Endodermal cell (in vitro differentiated cells): ENCODE data around the gene SLC25A19. TPM values are rescaled to one million over a fixed set of nuclear protein-coding genes. Genes with fewer than 3 reads are reported as not detected.
A peak's percentile ranks its signal among the peaks of the same experiment; 100 is the strongest.

Source experiments
- DNase-seq: peaks from one replicate; pipeline ENCODE4 v3.0.0-alpha.2; 2017
- H3K27ac ChIP-seq: 2 replicates; pipeline ENCODE4 v1.5.1; 2013; ENCODE audit warnings: mild to moderate bottlenecking, low read depth, low read length, moderate library complexity
- H3K27me3 ChIP-seq: 2 replicates; pipeline ENCODE4 v1.6.1; 2013; ENCODE audit warnings: mild to moderate bottlenecking, low read length, moderate library complexity; ENCODE audit not compliant: insufficient read depth, control insufficient read depth, poor library complexity, severe bottlenecking
- H3K36me3 ChIP-seq: 2 replicates; pipeline ENCODE4 v1.7.0; 2013; ENCODE audit warnings: mild to moderate bottlenecking, low read length, moderate library complexity; ENCODE audit not compliant: control insufficient read depth, insufficient read depth
- H3K4me1 ChIP-seq: one replicate; pipeline ENCODE4 v1.7.0; 2013; ENCODE audit warnings: low read length; ENCODE audit not compliant: control insufficient read depth, insufficient read depth
- H3K4me3 ChIP-seq: 2 replicates; pipeline ENCODE4 v1.5.1; 2013; ENCODE audit warnings: mild to moderate bottlenecking, low read length, moderate library complexity
- H3K9ac ChIP-seq: 2 replicates; pipeline ENCODE4 v1.6.1; 2013; ENCODE audit warnings: mild to moderate bottlenecking, low read length, moderate library complexity; ENCODE audit not compliant: poor library complexity, severe bottlenecking; ENCODE audit errors: extremely low read depth
- H3K9me3 ChIP-seq: 2 replicates; pipeline ENCODE4 v1.6.1; 2013; ENCODE audit warnings: mild to moderate bottlenecking, low read length, moderate library complexity; ENCODE audit not compliant: control insufficient read depth
- H3K27ac Mint-ChIP-seq: 2 replicates; pipeline ENCODE4 v1.8.0; 2020; ENCODE audit warnings: mixed read lengths
- H3K27me3 Mint-ChIP-seq: 2 replicates; pipeline ENCODE4 v1.8.0; 2021; ENCODE audit warnings: mild to moderate bottlenecking, mixed read lengths; ENCODE audit not compliant: insufficient read depth
- H3K36me3 Mint-ChIP-seq: 2 replicates; pipeline ENCODE4 v1.8.0; 2020; ENCODE audit warnings: low read depth, mixed read lengths
- H3K4me1 Mint-ChIP-seq: 2 replicates; pipeline ENCODE4 v1.8.0; 2020; ENCODE audit warnings: mixed read lengths
- H3K4me3 Mint-ChIP-seq: 2 replicates; pipeline ENCODE4 v1.8.0; 2020; ENCODE audit warnings: mild to moderate bottlenecking, moderate library complexity, mixed read lengths
- H3K9me3 Mint-ChIP-seq: 2 replicates; pipeline ENCODE4 v1.8.0; 2020; ENCODE audit warnings: mild to moderate bottlenecking, mixed read lengths
- WGBS, 2 experiments: methylation state at CpG; one replicate each; pipeline versions ENCODE4 v1.1.5 to v1.1.7; 2013; ENCODE audit warnings: missing lambda C conversion rate in 2 of 2, mixed read lengths in 1 of 2; ENCODE audit not compliant: insufficient coverage in 1 of 2, insufficient read length in 1 of 2; 5-methylcytosine and 5-hydroxymethylcytosine counted together
- total RNA-seq, 2 donors: library from RNA; stranded (reverse); fragmentation: NEBNext Ultra II Directional in 1 of 2; extraction: Animal tissue kit (Norgen Biotek cat#: 25700) in 1 of 2; gene quantifications; 2 replicates in 1 of 2; 3 replicates in 1 of 2; pipeline ENCODE4 v1.2.1, GENCODE V29; 2021
- TF ChIP-seq, protein P1 (sequence below): fragments of 200-600 bp; sonication (generic); conservative IDR thresholded peaks from 2 replicates; pipeline ENCODE4 v1.5.0; 2021; ENCODE audit warnings: antibody characterized with exemption, mild to moderate bottlenecking

The SLC25A19 gene
- total RNA-seq, 2 donors from 2014 or later: 10.6 to 10.7 TPM

DNA sequence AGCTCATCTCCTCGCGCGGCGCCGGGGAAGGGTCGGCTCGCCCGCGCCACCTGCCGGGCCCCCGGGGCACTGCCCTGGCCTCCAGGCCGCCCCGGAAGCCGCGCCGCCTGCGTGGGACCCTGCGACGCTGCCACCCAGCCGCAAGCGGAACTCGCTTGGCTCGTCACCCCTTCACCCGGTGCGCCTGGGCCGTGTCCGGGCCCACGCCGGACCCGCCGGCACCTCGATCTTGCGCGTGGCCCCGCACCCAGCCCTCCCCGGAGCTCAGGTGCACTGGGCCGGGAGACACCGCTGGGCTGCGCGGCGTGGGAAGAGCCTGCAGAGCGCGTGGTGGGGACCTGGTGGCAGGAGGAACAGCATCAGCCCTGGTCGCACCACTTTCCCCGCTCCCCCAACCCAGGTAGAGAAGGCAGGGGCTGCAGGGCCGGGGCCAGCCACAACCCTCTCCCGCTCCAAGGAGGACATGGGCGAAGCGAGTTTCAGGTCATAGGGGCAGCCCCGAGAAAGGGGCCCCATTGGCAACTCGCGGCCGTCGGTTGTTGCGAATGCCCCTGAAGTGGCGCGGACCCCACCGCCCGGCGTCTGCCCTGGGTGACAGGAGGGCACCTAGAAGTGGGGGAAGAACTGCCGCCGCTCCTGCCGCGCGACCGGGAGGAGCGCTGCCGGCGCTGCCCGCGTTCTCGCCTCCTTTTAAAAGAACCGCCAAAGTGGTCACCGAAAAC is 17.8 kb downstream of the SLC25A19 start:
- Mint-ChIP-seq H3K36me3 (peaks cover 6% of the 10 kb centered on the region), H3K4me3 (peak overlapping the region; percentile 71), H3K27ac (no peak overlapping the region), H3K4me1 (peaks cover 10% of the 10 kb centered on the region), H3K9me3 (no peaks in the 10 kb centered on the region), H3K27me3 (no peaks in the 10 kb centered on the region)
- DNase-seq: peak; percentile 91
- Histone ChIP-seq H3K27ac (no peak overlapping the region), H3K9ac (peak overlapping the region; percentile 53), H3K4me3 (peak overlapping the region; percentile 82), H3K9me3 (no peaks in the 10 kb centered on the region), H3K36me3 (peaks cover 6% of the 10 kb centered on the region), H3K27me3 (no peaks in the 10 kb centered on the region), H3K4me1 (peaks cover 9% of the 10 kb centered on the region)
- WGBS, 2 experiments: 1 to 2% methylated on average over 24 to 74 of the region's 74 CpGs
- TF ChIP-seq, protein P1, sequence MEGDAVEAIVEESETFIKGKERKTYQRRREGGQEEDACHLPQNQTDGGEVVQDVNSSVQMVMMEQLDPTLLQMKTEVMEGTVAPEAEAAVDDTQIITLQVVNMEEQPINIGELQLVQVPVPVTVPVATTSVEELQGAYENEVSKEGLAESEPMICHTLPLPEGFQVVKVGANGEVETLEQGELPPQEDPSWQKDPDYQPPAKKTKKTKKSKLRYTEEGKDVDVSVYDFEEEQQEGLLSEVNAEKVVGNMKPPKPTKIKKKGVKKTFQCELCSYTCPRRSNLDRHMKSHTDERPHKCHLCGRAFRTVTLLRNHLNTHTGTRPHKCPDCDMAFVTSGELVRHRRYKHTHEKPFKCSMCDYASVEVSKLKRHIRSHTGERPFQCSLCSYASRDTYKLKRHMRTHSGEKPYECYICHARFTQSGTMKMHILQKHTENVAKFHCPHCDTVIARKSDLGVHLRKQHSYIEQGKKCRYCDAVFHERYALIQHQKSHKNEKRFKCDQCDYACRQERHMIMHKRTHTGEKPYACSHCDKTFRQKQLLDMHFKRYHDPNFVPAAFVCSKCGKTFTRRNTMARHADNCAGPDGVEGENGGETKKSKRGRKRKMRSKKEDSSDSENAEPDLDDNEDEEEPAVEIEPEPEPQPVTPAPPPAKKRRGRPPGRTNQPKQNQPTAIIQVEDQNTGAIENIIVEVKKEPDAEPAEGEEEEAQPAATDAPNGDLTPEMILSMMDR: peak; percentile 77

DNA sequence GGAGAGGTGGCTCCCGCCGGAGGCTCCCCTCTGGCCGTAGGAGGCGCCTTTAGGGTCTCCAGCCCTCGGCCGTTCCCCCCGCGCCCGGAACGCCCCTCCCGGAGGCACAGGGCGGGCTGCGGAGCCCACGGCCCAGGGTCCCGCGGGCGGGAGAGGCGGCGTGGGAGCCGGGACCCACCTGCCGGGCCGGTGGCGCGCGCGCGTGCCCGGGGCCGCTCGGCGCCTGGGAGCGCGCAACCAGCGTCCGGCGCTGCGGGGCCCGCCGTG is 18.3 kb downstream of the SLC25A19 start, which contains the start of gene MIF4GD:
Gene MIF4GD (minus strand): TSS at position 266 of the 267 bp plus-strand sequence. CDS start 1,036 bp downstream, outside the sequence.
- Mint-ChIP-seq H3K27ac (peak within 1 kb of the TSS; percentile 84), H3K27me3 (no peaks in the 10 kb centered on the region), H3K4me3 (peak within 1 kb of the TSS; percentile 71), H3K4me1 (peaks cover 10% of the 10 kb centered on the region), H3K9me3 (no peaks in the 10 kb centered on the region), H3K36me3 (peaks cover 11% of the 10 kb centered on the region)
- peaks cover 11% of the 10 kb centered on the region for H3K36me3 ChIP-seq
- 0% methylated on average over 39 of the region's 39 CpGs; no CpG with 5 or more reads in 1 of the 2 experiments for WGBS, 2 experiments
- no peak for DNase-seq
- no peaks in the 10 kb centered on the region for H3K27me3 ChIP-seq
- no peaks in the 10 kb centered on the region for H3K9me3 ChIP-seq
- peak within 1 kb of the TSS; percentile 66 for H3K9ac ChIP-seq
- H3K4me1 ChIP-seq: peaks cover 9% of the 10 kb centered on the region
- H3K4me3 ChIP-seq: peak within 1 kb of the TSS; percentile 87
- TF ChIP-seq, protein P1: no peak
- H3K27ac ChIP-seq: peak within 1 kb of the TSS; percentile 8

DNA sequence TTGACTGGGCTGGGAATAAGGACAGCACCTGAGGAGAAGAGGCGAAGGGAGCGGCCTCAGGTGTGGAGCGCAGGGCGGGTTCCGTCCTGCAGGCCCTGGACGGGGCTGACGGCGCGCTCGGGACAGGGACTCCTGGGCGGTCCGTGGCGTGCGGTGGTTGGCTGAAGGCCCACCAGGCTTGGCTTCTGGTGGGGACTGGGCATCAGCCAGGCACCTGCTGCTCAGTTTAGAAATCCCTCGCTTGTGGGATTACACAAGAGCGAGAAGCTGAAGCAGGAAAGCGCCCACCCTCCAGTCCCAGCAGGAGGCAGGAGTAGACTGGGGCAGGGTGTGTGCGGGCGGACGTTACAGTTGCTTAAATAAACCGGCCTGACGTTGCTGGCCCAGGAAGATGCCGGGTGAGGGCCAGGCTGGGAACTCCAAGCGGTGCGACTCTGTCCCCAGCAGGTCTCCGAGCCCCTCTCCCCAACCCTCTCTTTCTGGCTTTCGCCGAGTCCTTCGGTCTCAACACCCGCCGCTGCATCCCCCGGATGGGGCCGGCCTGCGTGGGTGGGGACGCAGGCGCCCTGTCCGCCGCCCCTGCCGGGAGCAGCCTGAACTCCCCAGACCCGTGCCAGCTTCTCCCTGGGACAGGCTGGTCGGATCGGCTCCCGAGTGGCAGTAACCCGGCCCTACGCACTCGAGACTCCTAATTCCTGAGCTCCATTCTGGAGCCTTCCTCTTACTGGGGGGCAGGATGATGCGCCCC is 18.8 kb downstream of the SLC25A19 start:
- Mint-ChIP-seq H3K36me3 (peaks cover 15% of the 10 kb centered on the region), H3K4me1 (peaks cover 10% of the 10 kb centered on the region), H3K27me3 (no peaks in the 10 kb centered on the region), H3K27ac (peak overlapping the region; percentile 84), H3K4me3 (peak overlapping the region; percentile 71), H3K9me3 (no peaks in the 10 kb centered on the region)
- peaks cover 16% of the 10 kb centered on the region for H3K36me3 ChIP-seq
- DNase-seq: peak; percentile 90
- WGBS, 2 experiments: 3 to 6% methylated on average over 24 to 47 of the region's 47 CpGs
- H3K9me3 ChIP-seq: no peaks in the 10 kb centered on the region
- H3K4me1 ChIP-seq: peaks cover 9% of the 10 kb centered on the region
- TF ChIP-seq, protein P1: peak; percentile 39
- no peaks in the 10 kb centered on the region for H3K27me3 ChIP-seq
- H3K27ac ChIP-seq: peak overlapping the region; percentile 8
- peak overlapping the region; percentile 66 for H3K9ac ChIP-seq
- H3K4me3 ChIP-seq: peak overlapping the region; percentile 87
